GDM1 (cell line): Measurements from ENCODE around the gene PTPRT.

Experiments
- DNase-seq: peaks from one replicate; lab custom pipeline; 2025; lab: John Stamatoyannopoulos, UW

Gene PTPRT

GRCh38 chr20:42461965-42462593 is 727.6 kb downstream of the PTPRT start:
- no peak for DNase-seq

GRCh38 chr20:42461291-42461690 is 728.4 kb downstream of the PTPRT start:
- no peak for DNase-seq

GRCh38 chr20:42447270-42447669 is 742.4 kb downstream of the PTPRT start:
- no peak for DNase-seq

- no peak for DNase-seq
Observed at GRCh38 chr20:42444799-42445198, 744.9 kb downstream of the PTPRT start.

- no peak for DNase-seq
Observed at GRCh38 chr20:42443200-42443599, 746.5 kb downstream of the PTPRT start.

- DNase-seq, result no peak
Observed at GRCh38 chr20:42442716-42443115, 747.0 kb downstream of the PTPRT start.

GRCh38 chr20:42441864-42442331 is 747.8 kb downstream of the PTPRT start:
- no peak for DNase-seq

- DNase-seq, result no peak
Observed at GRCh38 chr20:42441196-42441863, 748.4 kb downstream of the PTPRT start.

- DNase-seq, result no peak
Observed at GRCh38 chr20:42435230-42435629, 754.5 kb downstream of the PTPRT start.

- DNase-seq, result no peak
Observed at GRCh38 chr20:42432496-42433334, 757.0 kb downstream of the PTPRT start.

GRCh38 chr20:42430598-42430997 is 759.1 kb downstream of the PTPRT start:
- DNase-seq, result no peak

- DNase-seq, result no peak
Observed at GRCh38 chr20:42429761-42430458, 759.8 kb downstream of the PTPRT start.

GRCh38 chr20:42419814-42420532 is 769.7 kb downstream of the PTPRT start:
- no peak for DNase-seq

GRCh38 chr20:42406826-42407225 is 782.9 kb downstream of the PTPRT start:
- no peak for DNase-seq

- DNase-seq, result no peak
Observed at GRCh38 chr20:42402455-42402854, 787.3 kb downstream of the PTPRT start.

- no peak for DNase-seq
Observed at GRCh38 chr20:42401613-42402012, 788.1 kb downstream of the PTPRT start.

- DNase-seq, result no peak
Observed at GRCh38 chr20:42399802-42400201, 789.9 kb downstream of the PTPRT start.

GRCh38 chr20:42392442-42392841 is 797.3 kb downstream of the PTPRT start:
- DNase-seq, result no peak

GRCh38 chr20:42391807-42392206 is 797.9 kb downstream of the PTPRT start:
- no peak for DNase-seq

- no peak for DNase-seq
Observed at GRCh38 chr20:42380287-42380686, 809.4 kb downstream of the PTPRT start.

GRCh38 chr20:42379385-42379784 is 810.3 kb downstream of the PTPRT start:
- DNase-seq, result no peak

GRCh38 chr20:42378826-42379225 is 810.9 kb downstream of the PTPRT start:
- no peak for DNase-seq
